K562 (cell line): ENCODE results near the gene CHST14. TPM values are rescaled to one million over a fixed set of nuclear protein-coding genes. Genes with fewer than 3 reads are reported as not detected.
A peak's percentile ranks its signal among the peaks of the same experiment; 100 is the strongest.

ENCODE experiments used
- BACH1 ChIP-seq: fragments of 200-800 bp; sonication (Bioruptor generic); IDR thresholded peaks from 2 replicates; pipeline ENCODE4 v1.6.1; 2016; ENCODE audit warnings: missing genetic modification characterization, missing compliant biosample characterization
- CHD1 ChIP-seq: fragments of 200-600 bp; sonication (generic); IDR thresholded peaks from one replicate; pipeline ENCODE4 v1.6.1; 2012; ENCODE audit warnings: mild to moderate bottlenecking, moderate library complexity, low read length, inconsistent platforms
- CREBBP ChIP-seq: IDR thresholded peaks from one replicate; pipeline ENCODE4 v1.6.1; 2012; ENCODE audit warnings: low read depth, mild to moderate bottlenecking, control low read depth, inconsistent platforms, low read length
- CREM ChIP-seq: IDR thresholded peaks from 2 replicates; pipeline ENCODE4 v1.6.1; 2014; ENCODE audit warnings: antibody characterized with exemption, low read depth
- ELF2 ChIP-seq: fragments of 250-450 bp; sonication (Bioruptor Pico); IDR thresholded peaks from 2 replicates; pipeline ENCODE4 v1.5.0; 2021; ENCODE audit warnings: mild to moderate bottlenecking
- GATA2 ChIP-seq: sonication (generic); formaldehyde crosslinking; IDR thresholded peaks from 2 replicates; pipeline ENCODE4 v1.4.0; 2020; ENCODE audit warnings: mild to moderate bottlenecking, missing genetic modification reagents
- HNRNPLL ChIP-seq: fragments of 200-400 bp; formaldehyde crosslinking; IDR thresholded peaks from 2 replicates; pipeline ENCODE4 v1.6.1; 2017; ENCODE audit warnings: low read length, low read depth, mild to moderate bottlenecking; ENCODE audit not compliant: poor library complexity, severe bottlenecking
- IRF9 ChIP-seq: fragments of 450-650 bp; IDR thresholded peaks from 2 replicates; pipeline ENCODE4 v1.6.1; 2016; ENCODE audit warnings: missing biosample characterization, missing genetic modification characterization
- LCOR ChIP-seq: sonication (generic); formaldehyde crosslinking; IDR thresholded peaks from 2 replicates; pipeline ENCODE4 v1.8.0; 2022; ENCODE audit warnings: mild to moderate bottlenecking, missing genetic modification reagents
- MAX ChIP-seq: sonication (generic); formaldehyde crosslinking; IDR thresholded peaks from 2 replicates; pipeline ENCODE4 v1.9.0; 2022; ENCODE audit warnings: mild to moderate bottlenecking, missing genetic modification reagents
- MLX ChIP-seq, 2 experiments: fragments of 450-650 bp in 1 of 2; sonication (generic) in 1 of 2; formaldehyde crosslinking; conservative IDR thresholded peaks; 2 replicates each; pipeline versions ENCODE4 v1.4.0 to v1.8.1; 2020 to 2022; ENCODE audit warnings: mild to moderate bottlenecking in 1 of 2, missing genetic modification reagents in 1 of 2
- NUFIP1 ChIP-seq: fragments of 450-650 bp; IDR thresholded peaks from 2 replicates; pipeline ENCODE4 v1.6.1; 2018; ENCODE audit not compliant: partially characterized antibody
- POLR2A ChIP-seq: fragments of 450-650 bp; conservative IDR thresholded peaks from 2 replicates; pipeline ENCODE4 v1.6.1; 2016
- SMAD1 ChIP-seq: fragments of 150-350 bp; IDR thresholded peaks from 2 replicates; pipeline ENCODE4 v1.6.1; 2014; ENCODE audit warnings: low read length, low read depth; ENCODE audit not compliant: partially characterized antibody
- SPI1 ChIP-seq: IDR thresholded peaks from 2 replicates; pipeline ENCODE4 v1.6.1; 2011; ENCODE audit warnings: low read depth, low read length, control low read depth, borderline replicate concordance
- TBL1XR1 ChIP-seq, 2 experiments: IDR thresholded peaks; 2 replicates each; pipeline ENCODE4 v1.6.1; 2012; ENCODE audit warnings: improper control_type of control experiment in 2 of 2, low read length in 2 of 2, mild to moderate bottlenecking in 1 of 2
- TFAM ChIP-seq: fragments of 250-450 bp; sonication (Bioruptor Pico); conservative IDR thresholded peaks from 2 replicates; pipeline ENCODE4 v1.5.0; 2021; ENCODE audit warnings: mild to moderate bottlenecking, moderate library complexity
- THAP12 ChIP-seq: fragments of 250-450 bp; sonication (Bioruptor Pico); IDR thresholded peaks from 2 replicates; pipeline ENCODE4 v1.9.0; 2021; ENCODE audit warnings: mild to moderate bottlenecking, inconsistent platforms
- U2AF2 ChIP-seq: fragments of 200-400 bp; formaldehyde crosslinking; optimal IDR thresholded peaks from 2 replicates; pipeline ENCODE3; 2017; ENCODE audit warnings: low read depth, mild to moderate bottlenecking, low read length
- VEZF1 ChIP-seq: fragments of 200-800 bp; sonication (Bioruptor generic); IDR thresholded peaks from 2 replicates; pipeline ENCODE4 v1.6.1; 2017; ENCODE audit warnings: missing genetic modification characterization, missing compliant biosample characterization
- ZNF512 ChIP-seq: IDR thresholded peaks from 2 replicates; pipeline ENCODE4 v1.6.1; 2016; ENCODE audit warnings: missing genetic modification characterization, missing compliant biosample characterization
- ZNF764 ChIP-seq: fragments of 250-450 bp; sonication (Bioruptor Pico); IDR thresholded peaks from 2 replicates; pipeline ENCODE4 v1.4.0; 2020; ENCODE audit warnings: low read depth, mild to moderate bottlenecking, moderate library complexity
- polyA plus RNA-seq, 8 experiments: library from polyadenylated mRNA; depleted of rRNA in 4 of 8; stranded (reverse) in 5 of 8; unstranded in 3 of 8; fragments of >200 nt; fragmentation: Nextera tagmentation in 2 of 8; fragmentation: Illumina TruSeq in 1 of 8; extraction: Ambion mirVana in 2 of 8; extraction: Trizol in 1 of 8; gene quantifications; 2 replicates each; pipeline versions ENCODE4 v1.2.1 to v1.2.3, GENCODE V29; 2011 to 2014; ENCODE audit warnings: inconsistent platforms in 1 of 8, missing spikeins in 1 of 8
- total RNA-seq, 7 experiments: library from RNA; depleted of rRNA in 6 of 7; stranded (reverse); fragments of >200 nt in 6 of 7; fragmentation: Illumina TruSeq in 2 of 7; extraction: Trizol in 2 of 7; gene quantifications; 2 replicates each; pipeline versions ENCODE4 v1.2.1 to v1.2.3, GENCODE V29; 2011 to 2021; ENCODE audit warnings: low replicate concordance in 1 of 7

CHST14 gene
- total and polyA plus RNA-seq, 9 of the 15 experiments (the other 6 are each of a cell fraction or from before 2014, with no cell fraction given), result 1.6 to 12.1 (median 4.5) TPM

- TF ChIP-seq HNRNPLL (peak; percentile 94), GATA2 (no peak), LCOR (peak; percentile 83; the same call in 1 of the 2 replicates), BACH1 (tag) (no peak), IRF9 (peak; percentile 30; the same call in 1 of the 2 replicates), SPI1 (no peak), CREBBP (no peak), POLR2A (peak; percentile 75), ZNF512 (tag) (no peak), ZNF764 (CRISPR knock-in tag) (no peak), CREM (peak; percentile 25; the same call in 1 of the 2 replicates), TFAM (CRISPR knock-in tag) (no peak), NUFIP1 (no peak), MAX (CRISPR knock-in tag) (peak; percentile 59; the same call in 1 of the 2 replicates), ELF2 (no peak), CHD1 (peak; percentile 43), VEZF1 (CRISPR knock-in tag) (no peak), MLX (CRISPR knock-in tag; conservative IDR thresholded peaks at IDR 0.05) (no peak), TBL1XR1 (IDR thresholded peaks at IDR 0.05; ENCODE audit: low read length in 2 of 2) (no peak), THAP12 (CRISPR knock-in tag) (peak; percentile 40; the same call in 1 of the 2 replicates), SMAD1 (no peak), U2AF2 (no peak)
These were observed 40.8 kb downstream of the CHST14 start (continued) for GRCh38 chr15:40511472-40512133.
